OCI-LY1 (cell line): ENCODE results near the gene ADAM19.

Source experiments
- EZH2 ChIP-seq: fragments of 200-600 bp; sonication (generic), shearing (Covaris generic); IDR thresholded peaks from 2 replicates; pipeline ENCODE4 v1.8.0; 2017; ENCODE audit warnings: borderline replicate concordance, mixed run types, mild to moderate bottlenecking, antibody characterized with exemption, low read length, moderate library complexity, mixed read lengths
- TF ChIP-seq, protein P1 (sequence below): fragments of 200-600 bp; sonication (generic), shearing (Covaris generic); IDR thresholded peaks from 2 replicates; pipeline ENCODE4 v1.5.1; 2017; ENCODE audit warnings: mild to moderate bottlenecking, antibody characterized with exemption, low read length, moderate library complexity, mixed read lengths

DNA sequence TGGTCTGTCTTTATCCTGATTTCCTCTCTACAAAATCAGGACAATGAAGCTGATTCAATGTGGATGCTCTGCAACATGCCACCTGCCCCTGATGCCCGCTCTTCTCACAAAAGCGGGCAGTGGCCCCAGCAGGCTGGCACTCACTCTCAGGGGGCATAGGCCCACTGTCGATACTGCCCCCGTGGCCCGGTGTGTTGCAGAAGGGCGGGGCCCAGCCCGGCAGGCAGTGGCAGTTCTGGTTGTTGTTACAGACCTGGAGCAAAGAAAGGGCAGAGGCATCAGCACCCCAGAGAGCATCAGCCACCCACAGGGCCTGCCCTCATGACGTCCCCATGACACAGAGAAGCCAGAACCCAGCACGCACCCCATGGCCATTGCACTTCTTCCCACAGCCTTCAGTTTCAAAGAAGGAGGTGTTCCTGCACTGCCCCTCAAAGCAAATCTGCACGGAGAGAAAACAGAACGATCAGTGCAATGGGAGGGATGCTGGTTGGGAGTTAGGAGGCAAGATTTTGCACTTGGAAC, 84.0 kb downstream of the ADAM19 start:
- TF ChIP-seq, protein P1, sequence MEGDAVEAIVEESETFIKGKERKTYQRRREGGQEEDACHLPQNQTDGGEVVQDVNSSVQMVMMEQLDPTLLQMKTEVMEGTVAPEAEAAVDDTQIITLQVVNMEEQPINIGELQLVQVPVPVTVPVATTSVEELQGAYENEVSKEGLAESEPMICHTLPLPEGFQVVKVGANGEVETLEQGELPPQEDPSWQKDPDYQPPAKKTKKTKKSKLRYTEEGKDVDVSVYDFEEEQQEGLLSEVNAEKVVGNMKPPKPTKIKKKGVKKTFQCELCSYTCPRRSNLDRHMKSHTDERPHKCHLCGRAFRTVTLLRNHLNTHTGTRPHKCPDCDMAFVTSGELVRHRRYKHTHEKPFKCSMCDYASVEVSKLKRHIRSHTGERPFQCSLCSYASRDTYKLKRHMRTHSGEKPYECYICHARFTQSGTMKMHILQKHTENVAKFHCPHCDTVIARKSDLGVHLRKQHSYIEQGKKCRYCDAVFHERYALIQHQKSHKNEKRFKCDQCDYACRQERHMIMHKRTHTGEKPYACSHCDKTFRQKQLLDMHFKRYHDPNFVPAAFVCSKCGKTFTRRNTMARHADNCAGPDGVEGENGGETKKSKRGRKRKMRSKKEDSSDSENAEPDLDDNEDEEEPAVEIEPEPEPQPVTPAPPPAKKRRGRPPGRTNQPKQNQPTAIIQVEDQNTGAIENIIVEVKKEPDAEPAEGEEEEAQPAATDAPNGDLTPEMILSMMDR = no peak
- no peak for TF ChIP-seq EZH2
